Adrenal gland (tissue), 12 donors: ENCODE results near the gene KLHL13. TPM values are rescaled to one million over a fixed set of nuclear protein-coding genes. Genes with fewer than 3 reads are reported as not detected.
"Not testable (repeated sequence)": the region's sequence is repeated elsewhere in the genome, so short reads cannot be mapped to it uniquely, and the experiment has no call there.

Source experiments
- DNase-seq, 7 donors: peaks; one replicate each; pipeline ENCODE4 v3.0.0-alpha.2; 2019 to 2020
- H3K27ac ChIP-seq, 5 donors: fragments of 200-600 bp; sonication (generic) in 4 of 5; 1 replicate in 3 of 5; 2 replicates in 2 of 5; pipeline versions ENCODE4 v1.5.1 to v1.8.0; 2016 to 2020; ENCODE audit warnings: mild to moderate bottlenecking in 1 of 5
- H3K27me3 ChIP-seq: fragments of 200-600 bp; 2 replicates; pipeline ENCODE4 v1.8.0; 2021
- H3K36me3 ChIP-seq, 2 donors: fragments of 200-600 bp; replicated peaks in 1 of 2; 1 replicate in 1 of 2; 2 replicates in 1 of 2; pipeline versions ENCODE4 v1.5.1 to v1.8.0; 2018 to 2022
- H3K4me1 ChIP-seq, 2 donors: fragments of 200-600 bp; replicated peaks in 1 of 2; 1 replicate in 1 of 2; 2 replicates in 1 of 2; pipeline versions ENCODE4 v1.5.1 to v1.8.0; 2018 to 2021
- H3K4me3 ChIP-seq, 4 donors: fragments of 200-600 bp; sonication (generic) in 3 of 4; one replicate each; pipeline ENCODE4 v1.5.1; 2016 to 2018
- H3K9me3 ChIP-seq, 3 donors: fragments of 200-600 bp; sonication (generic) in 1 of 3; replicated peaks in 1 of 3; 1 replicate in 2 of 3; 2 replicates in 1 of 3; pipeline versions ENCODE4 v1.5.1 to v1.8.0; 2016 to 2021
- POLR2A ChIP-seq, 2 donors: fragments of 450-650 bp; IDR thresholded peaks; one replicate each; pipeline ENCODE4 v1.6.1; 2017; ENCODE audit warnings: antibody characterized with exemption in 2 of 2, mild to moderate bottlenecking in 2 of 2, moderate library complexity in 1 of 2
- WGBS, 4 donors: extraction: QIAGEN DNeasy Blood & Tissue Kit in 2 of 4; methylation state at CpG; one replicate each; pipeline versions ENCODE4 v1.1.5 to v1.1.7; 2013 to 2017; 5-methylcytosine and 5-hydroxymethylcytosine counted together
- intact Hi-C, 2 donors: fragments of 100-400 bp; cut with DNase I; formaldehyde crosslinking; loops; one replicate each; pipeline versions ENCODE4 v1.14.1 to v1.15.0; 2022 to 2023
- polyA plus RNA-seq, 3 donors: library from polyadenylated mRNA; stranded (reverse); fragments of 200-250 nt in 2 of 3; fragments of 350-450 nt in 1 of 3; fragmentation: Illumina TruSeq in 1 of 3; extraction: RNeasy Lipid Tissue Mini Kit (QIAGEN cat#74804) in 1 of 3; gene quantifications; one replicate each; pipeline ENCODE4 v1.2.3, GENCODE V29; 2013 to 2014
- total RNA-seq, 9 donors: library from RNA; depleted of rRNA in 4 of 9; stranded (reverse); fragments of >200 nt in 4 of 9; fragments of 120-200 nt in 1 of 9; fragmentation: NEBNext Ultra II Directional in 1 of 9; extraction: Animal tissue kit (Norgen Biotek cat#: 25700) in 1 of 9; gene quantifications; one replicate each; pipeline versions ENCODE4 v1.1.0 to v1.2.4, GENCODE V29; 2013 to 2023
- TF ChIP-seq, protein P1 (sequence below), 6 experiments: fragments of 450-650 bp in 4 of 6; fragments of 200-600 bp in 2 of 6; sonication (generic) in 1 of 6; IDR thresholded peaks; 1 replicate in 5 of 6; 2 replicates in 1 of 6; pipeline versions ENCODE4 v1.5.1 to v1.8.0; 2016 to 2021; ENCODE audit warnings: antibody characterized with exemption in 6 of 6, mild to moderate bottlenecking in 2 of 6, moderate library complexity in 1 of 6
- donor health status: healthy with polysubstance abuse.
- donor health status: Bipolar disorder and iron deficiency.
- donor health status: DM: yes; HTN: yes; CAD: no.
- donor health status: DM: no; HTN: no; CAD: no.
- donor health status: DM: no; HTN: no; CAD: no.
- donor health status: DM: yes; HTN: yes; CAD: no.

Gene KLHL13
- total and polyA plus RNA-seq, 12 donors: 2.9 to 55.9 (median 8.4) TPM

DNA sequence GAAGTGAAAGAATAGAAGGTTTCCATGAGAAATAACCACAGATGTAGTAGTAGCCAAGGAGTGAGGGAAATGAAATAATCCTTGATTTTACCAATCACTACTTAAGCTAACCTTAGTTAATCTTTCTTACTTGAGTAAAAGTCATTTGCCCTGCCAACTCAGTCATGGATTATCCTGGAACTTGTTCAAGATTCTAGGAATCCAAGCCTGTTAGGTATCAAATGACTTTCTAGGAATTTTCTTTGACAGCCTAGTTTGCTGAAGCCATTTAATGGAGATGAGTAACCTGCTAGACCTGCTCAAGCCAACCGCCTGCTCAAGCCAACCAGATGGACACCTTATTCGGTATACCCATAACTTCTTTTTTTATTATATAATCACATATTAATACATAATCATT, 180.5 kb downstream of the KLHL13 start:
- TF ChIP-seq POLR2A (IDR thresholded peaks at IDR 0.05): no peak
- TF ChIP-seq, protein P1, sequence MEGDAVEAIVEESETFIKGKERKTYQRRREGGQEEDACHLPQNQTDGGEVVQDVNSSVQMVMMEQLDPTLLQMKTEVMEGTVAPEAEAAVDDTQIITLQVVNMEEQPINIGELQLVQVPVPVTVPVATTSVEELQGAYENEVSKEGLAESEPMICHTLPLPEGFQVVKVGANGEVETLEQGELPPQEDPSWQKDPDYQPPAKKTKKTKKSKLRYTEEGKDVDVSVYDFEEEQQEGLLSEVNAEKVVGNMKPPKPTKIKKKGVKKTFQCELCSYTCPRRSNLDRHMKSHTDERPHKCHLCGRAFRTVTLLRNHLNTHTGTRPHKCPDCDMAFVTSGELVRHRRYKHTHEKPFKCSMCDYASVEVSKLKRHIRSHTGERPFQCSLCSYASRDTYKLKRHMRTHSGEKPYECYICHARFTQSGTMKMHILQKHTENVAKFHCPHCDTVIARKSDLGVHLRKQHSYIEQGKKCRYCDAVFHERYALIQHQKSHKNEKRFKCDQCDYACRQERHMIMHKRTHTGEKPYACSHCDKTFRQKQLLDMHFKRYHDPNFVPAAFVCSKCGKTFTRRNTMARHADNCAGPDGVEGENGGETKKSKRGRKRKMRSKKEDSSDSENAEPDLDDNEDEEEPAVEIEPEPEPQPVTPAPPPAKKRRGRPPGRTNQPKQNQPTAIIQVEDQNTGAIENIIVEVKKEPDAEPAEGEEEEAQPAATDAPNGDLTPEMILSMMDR (IDR thresholded peaks at IDR 0.05): no peak
- no peak for DNase-seq
- no peaks in the 10 kb centered on the region for H3K9me3 ChIP-seq
- intact Hi-C loops: no loop called here
- 68 to 100% (median 87%) methylated on average over 2 of the region's 2 CpGs for WGBS, 4 donors
- H3K27ac ChIP-seq: no peak overlapping the region
- no peak overlapping the region for H3K4me3 ChIP-seq
- no peaks in the 10 kb centered on the region for H3K36me3 ChIP-seq
- no peaks in the 10 kb centered on the region for H3K27me3 ChIP-seq
- H3K4me1 ChIP-seq: no peaks in the 10 kb centered on the region

GRCh38 chrX:117930116-117930515, 186.5 kb downstream of the KLHL13 start:
- not testable (repeated sequence) for DNase-seq, H3K4me1 ChIP-seq, H3K27me3 ChIP-seq

DNA sequence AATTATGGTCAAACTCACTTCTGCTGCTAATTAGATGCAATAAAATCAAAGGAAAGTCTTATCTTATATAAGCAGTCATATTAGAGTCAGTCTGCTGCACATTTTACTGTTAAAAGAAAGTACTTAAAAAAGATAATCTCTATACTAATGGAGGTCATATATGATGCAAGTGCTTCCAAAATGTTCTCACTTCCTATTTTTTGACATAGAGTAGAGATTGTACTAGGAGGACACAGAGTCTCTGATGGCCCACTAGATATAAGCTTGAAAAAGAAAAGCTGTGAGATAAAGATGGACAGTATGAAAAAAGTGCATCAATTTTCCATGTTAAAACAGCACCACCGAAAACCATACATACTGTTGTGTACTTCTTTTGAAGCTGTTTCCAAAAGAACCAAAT, 196.9 kb downstream of the KLHL13 start:
- intact Hi-C loops: no loop called here
- TF ChIP-seq, protein P1 (IDR thresholded peaks at IDR 0.05): no peak
- TF ChIP-seq POLR2A (IDR thresholded peaks at IDR 0.05): no peak
- Histone ChIP-seq H3K27ac (no peak overlapping the region), H3K4me1 (no peaks in the 10 kb centered on the region), H3K9me3 (no peaks in the 10 kb centered on the region), H3K27me3 (no peaks in the 10 kb centered on the region), H3K36me3 (no peaks in the 10 kb centered on the region), H3K4me3 (no peak overlapping the region)
- 64 to 96% (median 83%) methylated on average over 1 of the region's 1 CpG for WGBS, 4 donors
- DNase-seq: no peak

More at GRCh38 chrX:117930116-117930515, 186.5 kb downstream of the KLHL13 start:
- intact Hi-C loops, H3K4me3 ChIP-seq, H3K27ac ChIP-seq, H3K9me3 ChIP-seq, H3K36me3 ChIP-seq: not testable (repeated sequence)

DNA sequence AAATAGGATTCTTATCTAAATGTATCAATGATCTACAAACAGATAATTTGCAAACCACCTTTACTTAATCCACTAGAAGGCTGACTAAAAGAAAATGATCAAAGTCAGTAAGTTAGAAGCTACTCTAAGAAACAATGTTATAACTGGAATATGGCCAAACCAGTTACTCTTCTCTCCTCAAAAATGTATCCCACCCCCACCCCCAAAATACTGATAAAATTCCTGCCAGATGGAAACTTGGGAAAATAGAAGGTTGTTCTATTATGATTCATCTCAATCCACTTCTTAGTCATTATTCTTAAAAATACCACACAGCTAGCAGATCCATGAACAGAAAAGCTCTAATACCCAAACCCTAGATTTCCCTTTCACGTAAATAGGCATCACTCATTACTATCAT, 206.4 kb downstream of the KLHL13 start:
- DNase-seq: no peak
- WGBS, 4 donors: 71 to 86% (median 80%) methylated on average over 1 of the region's 1 CpG
- no peak for TF ChIP-seq POLR2A (IDR thresholded peaks at IDR 0.05)
- TF ChIP-seq, protein P1 (IDR thresholded peaks at IDR 0.05): no peak

GRCh38 chrX:117898226-117898625, 218.4 kb downstream of the KLHL13 start:
- DNase-seq: no peak
- H3K4me1 ChIP-seq: no peaks in the 10 kb centered on the region
- no peak overlapping the region for H3K27ac ChIP-seq
- peaks cover 4% of the 10 kb centered on the region for H3K27me3 ChIP-seq
- H3K9me3 ChIP-seq: no peaks in the 10 kb centered on the region
- no peak overlapping the region for H3K4me3 ChIP-seq
- intact Hi-C loops: no loop called here
- TF ChIP-seq, protein P1 (IDR thresholded peaks at IDR 0.05): no peak
- no peak for TF ChIP-seq POLR2A (IDR thresholded peaks at IDR 0.05)
- H3K36me3 ChIP-seq: no peaks in the 10 kb centered on the region
- WGBS, 4 donors: 50 to 85% (median 66%) methylated on average over 1 of the region's 1 CpG

More for the DNA sequence above, 206.4 kb downstream of the KLHL13 start:
- intact Hi-C loops: no loop called here
- Histone ChIP-seq H3K4me1 (no peaks in the 10 kb centered on the region), H3K9me3 (no peaks in the 10 kb centered on the region), H3K4me3 (no peak overlapping the region), H3K27ac (no peak overlapping the region), H3K36me3 (no peaks in the 10 kb centered on the region), H3K27me3 (no peaks in the 10 kb centered on the region)
